SK-N-SH treated with all-trans-retinoic acid at 6 μM for 48 hours (cell line): ENCODE measurements around the gene IL22RA2.
A peak's percentile ranks its signal among the peaks of the same experiment; 100 is the strongest.

Source experiments
- ATAC-seq: fragments of 200-7000 bp; cut with Tn5 transposase; 3 replicates; pipeline ENCODE4 v1.9.1; 2020; ENCODE audit warnings: mild to moderate bottlenecking, moderate library complexity
- BACH2 ChIP-seq: fragments of 250-450 bp; sonication (Bioruptor Pico); IDR thresholded peaks from 2 replicates; pipeline ENCODE4 v1.9.0; 2021; ENCODE audit warnings: mild to moderate bottlenecking, borderline replicate concordance
- CSDC2 ChIP-seq: fragments of 250-450 bp; sonication (Bioruptor Pico); IDR thresholded peaks from 2 replicates; pipeline ENCODE4 v1.5.0; 2020; ENCODE audit warnings: mild to moderate bottlenecking, moderate library complexity
- ESRRG ChIP-seq: fragments of 250-450 bp; sonication (Bioruptor Pico); IDR thresholded peaks from 2 replicates; pipeline ENCODE4 v1.6.1; 2021; ENCODE audit warnings: mild to moderate bottlenecking
- GLIS3 ChIP-seq: fragments of 250-450 bp; sonication (Bioruptor Pico); IDR thresholded peaks from 2 replicates; pipeline ENCODE4 v1.5.0; 2020; ENCODE audit warnings: mild to moderate bottlenecking, moderate library complexity
- ISL1 ChIP-seq: fragments of 250-450 bp; sonication (Bioruptor Pico); IDR thresholded peaks from 2 replicates; pipeline ENCODE4 v2.1.2; 2022; ENCODE audit warnings: mild to moderate bottlenecking, moderate library complexity
- PPARA ChIP-seq: fragments of 250-450 bp; sonication (Bioruptor Pico); IDR thresholded peaks from 2 replicates; pipeline ENCODE4 v1.5.0; 2020; ENCODE audit warnings: mild to moderate bottlenecking, borderline replicate concordance
- SNAI2 ChIP-seq: fragments of 250-450 bp; sonication (Bioruptor Pico); IDR thresholded peaks from 2 replicates; pipeline ENCODE4 v1.5.0; 2020; ENCODE audit warnings: mild to moderate bottlenecking, moderate library complexity
- TOX ChIP-seq: fragments of 250-450 bp; sonication (Bioruptor Pico); IDR thresholded peaks from 2 replicates; pipeline ENCODE4 v1.8.0; 2021; ENCODE audit warnings: mild to moderate bottlenecking, moderate library complexity, borderline replicate concordance
- ZC3H10 ChIP-seq: fragments of 250-450 bp; sonication (Bioruptor Pico); IDR thresholded peaks from 2 replicates; pipeline ENCODE4 v1.5.1; 2021; ENCODE audit warnings: mild to moderate bottlenecking, moderate library complexity
- ZFP3 ChIP-seq: fragments of 250-450 bp; sonication (Bioruptor Pico); IDR thresholded peaks from 2 replicates; pipeline ENCODE4 v1.5.0; 2020; ENCODE audit warnings: mild to moderate bottlenecking, moderate library complexity
- ZFP30 ChIP-seq: fragments of 450-650 bp; formaldehyde crosslinking; IDR thresholded peaks from 2 replicates; pipeline ENCODE4 v1.5.0; 2022; ENCODE audit warnings: mild to moderate bottlenecking, moderate library complexity
- ZNF565 ChIP-seq: fragments of 450-650 bp; formaldehyde crosslinking; conservative IDR thresholded peaks from 2 replicates; pipeline ENCODE4 v1.5.0; 2020; ENCODE audit warnings: low read depth, mild to moderate bottlenecking, moderate library complexity
- ZNF70 ChIP-seq: fragments of 450-650 bp; formaldehyde crosslinking; IDR thresholded peaks from 2 replicates; pipeline ENCODE4 v1.5.0; 2020; ENCODE audit warnings: mild to moderate bottlenecking, moderate library complexity
- ZNF8 ChIP-seq: fragments of 450-650 bp; formaldehyde crosslinking; IDR thresholded peaks from 2 replicates; pipeline ENCODE4 v1.5.0; 2020; ENCODE audit warnings: mild to moderate bottlenecking, moderate library complexity
- TF ChIP-seq, protein P1 (sequence below): fragments of 250-450 bp; sonication (Bioruptor Pico); IDR thresholded peaks from 2 replicates; pipeline ENCODE4 v1.5.0; 2020; ENCODE audit warnings: mild to moderate bottlenecking, moderate library complexity
- TF ChIP-seq, protein P2 (sequence below): fragments of 250-450 bp; sonication (Bioruptor Pico); IDR thresholded peaks from 2 replicates; pipeline ENCODE4 v1.8.0; 2020; ENCODE audit warnings: mild to moderate bottlenecking, moderate library complexity, borderline replicate concordance
- TF ChIP-seq, protein P3 (sequence below): fragments of 250-450 bp; sonication (Bioruptor Pico); IDR thresholded peaks from 2 replicates; pipeline ENCODE4 v1.5.1; 2021; ENCODE audit warnings: mild to moderate bottlenecking, moderate library complexity
- TF ChIP-seq, protein P4 (sequence below): fragments of 250-450 bp; sonication (Bioruptor Pico); IDR thresholded peaks from 2 replicates; pipeline ENCODE4 v1.8.0; 2021; ENCODE audit warnings: low read depth, mild to moderate bottlenecking, moderate library complexity, borderline replicate concordance

The IL22RA2 gene

DNA sequence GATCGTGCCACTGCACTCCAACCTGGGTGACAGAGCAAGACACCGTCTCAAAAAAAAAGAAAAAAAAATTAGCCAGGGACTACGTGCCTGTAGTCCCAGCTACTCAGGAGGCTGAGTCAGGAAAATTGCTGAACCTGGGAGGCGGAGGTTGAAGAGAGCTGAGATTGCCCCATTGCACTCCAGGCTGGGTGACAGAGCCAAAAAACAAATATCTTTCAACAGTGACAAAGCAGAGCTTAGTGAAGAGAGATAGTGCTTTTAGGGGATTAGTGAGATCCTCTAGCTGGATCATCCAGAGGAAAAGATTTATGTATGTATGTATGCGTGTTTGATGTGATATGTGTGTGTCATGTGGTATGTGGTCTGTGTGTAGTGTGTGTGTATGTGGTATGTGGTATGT, 56.6 kb downstream of the IL22RA2 start:
- ATAC-seq: no peak
- TF ChIP-seq, protein P1, sequence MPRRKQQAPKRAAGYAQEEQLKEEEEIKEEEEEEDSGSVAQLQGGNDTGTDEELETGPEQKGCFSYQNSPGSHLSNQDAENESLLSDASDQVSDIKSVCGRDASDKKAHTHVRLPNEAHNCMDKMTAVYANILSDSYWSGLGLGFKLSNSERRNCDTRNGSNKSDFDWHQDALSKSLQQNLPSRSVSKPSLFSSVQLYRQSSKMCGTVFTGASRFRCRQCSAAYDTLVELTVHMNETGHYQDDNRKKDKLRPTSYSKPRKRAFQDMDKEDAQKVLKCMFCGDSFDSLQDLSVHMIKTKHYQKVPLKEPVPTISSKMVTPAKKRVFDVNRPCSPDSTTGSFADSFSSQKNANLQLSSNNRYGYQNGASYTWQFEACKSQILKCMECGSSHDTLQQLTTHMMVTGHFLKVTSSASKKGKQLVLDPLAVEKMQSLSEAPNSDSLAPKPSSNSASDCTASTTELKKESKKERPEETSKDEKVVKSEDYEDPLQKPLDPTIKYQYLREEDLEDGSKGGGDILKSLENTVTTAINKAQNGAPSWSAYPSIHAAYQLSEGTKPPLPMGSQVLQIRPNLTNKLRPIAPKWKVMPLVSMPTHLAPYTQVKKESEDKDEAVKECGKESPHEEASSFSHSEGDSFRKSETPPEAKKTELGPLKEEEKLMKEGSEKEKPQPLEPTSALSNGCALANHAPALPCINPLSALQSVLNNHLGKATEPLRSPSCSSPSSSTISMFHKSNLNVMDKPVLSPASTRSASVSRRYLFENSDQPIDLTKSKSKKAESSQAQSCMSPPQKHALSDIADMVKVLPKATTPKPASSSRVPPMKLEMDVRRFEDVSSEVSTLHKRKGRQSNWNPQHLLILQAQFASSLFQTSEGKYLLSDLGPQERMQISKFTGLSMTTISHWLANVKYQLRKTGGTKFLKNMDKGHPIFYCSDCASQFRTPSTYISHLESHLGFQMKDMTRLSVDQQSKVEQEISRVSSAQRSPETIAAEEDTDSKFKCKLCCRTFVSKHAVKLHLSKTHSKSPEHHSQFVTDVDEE (CRISPR knock-in tag): no peak
- no peak for TF ChIP-seq BACH2 (CRISPR knock-in tag)
- TF ChIP-seq CSDC2: no peak
- TF ChIP-seq ZNF70 (CRISPR knock-in tag): no peak
- TF ChIP-seq SNAI2 (CRISPR knock-in tag): no peak
- no peak for TF ChIP-seq ISL1 (CRISPR knock-in tag)
- no peak for TF ChIP-seq ESRRG (CRISPR knock-in tag)
- TF ChIP-seq TOX (CRISPR knock-in tag): no peak
- no peak for TF ChIP-seq ZNF565 (CRISPR knock-in tag)
- TF ChIP-seq ZC3H10 (CRISPR knock-in tag): no peak
- TF ChIP-seq, protein P2, sequence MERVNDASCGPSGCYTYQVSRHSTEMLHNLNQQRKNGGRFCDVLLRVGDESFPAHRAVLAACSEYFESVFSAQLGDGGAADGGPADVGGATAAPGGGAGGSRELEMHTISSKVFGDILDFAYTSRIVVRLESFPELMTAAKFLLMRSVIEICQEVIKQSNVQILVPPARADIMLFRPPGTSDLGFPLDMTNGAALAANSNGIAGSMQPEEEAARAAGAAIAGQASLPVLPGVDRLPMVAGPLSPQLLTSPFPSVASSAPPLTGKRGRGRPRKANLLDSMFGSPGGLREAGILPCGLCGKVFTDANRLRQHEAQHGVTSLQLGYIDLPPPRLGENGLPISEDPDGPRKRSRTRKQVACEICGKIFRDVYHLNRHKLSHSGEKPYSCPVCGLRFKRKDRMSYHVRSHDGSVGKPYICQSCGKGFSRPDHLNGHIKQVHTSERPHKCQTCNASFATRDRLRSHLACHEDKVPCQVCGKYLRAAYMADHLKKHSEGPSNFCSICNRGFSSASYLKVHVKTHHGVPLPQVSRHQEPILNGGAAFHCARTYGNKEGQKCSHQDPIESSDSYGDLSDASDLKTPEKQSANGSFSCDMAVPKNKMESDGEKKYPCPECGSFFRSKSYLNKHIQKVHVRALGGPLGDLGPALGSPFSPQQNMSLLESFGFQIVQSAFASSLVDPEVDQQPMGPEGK (CRISPR knock-in tag): no peak
- no peak for TF ChIP-seq ZFP30
- TF ChIP-seq, protein P3, sequence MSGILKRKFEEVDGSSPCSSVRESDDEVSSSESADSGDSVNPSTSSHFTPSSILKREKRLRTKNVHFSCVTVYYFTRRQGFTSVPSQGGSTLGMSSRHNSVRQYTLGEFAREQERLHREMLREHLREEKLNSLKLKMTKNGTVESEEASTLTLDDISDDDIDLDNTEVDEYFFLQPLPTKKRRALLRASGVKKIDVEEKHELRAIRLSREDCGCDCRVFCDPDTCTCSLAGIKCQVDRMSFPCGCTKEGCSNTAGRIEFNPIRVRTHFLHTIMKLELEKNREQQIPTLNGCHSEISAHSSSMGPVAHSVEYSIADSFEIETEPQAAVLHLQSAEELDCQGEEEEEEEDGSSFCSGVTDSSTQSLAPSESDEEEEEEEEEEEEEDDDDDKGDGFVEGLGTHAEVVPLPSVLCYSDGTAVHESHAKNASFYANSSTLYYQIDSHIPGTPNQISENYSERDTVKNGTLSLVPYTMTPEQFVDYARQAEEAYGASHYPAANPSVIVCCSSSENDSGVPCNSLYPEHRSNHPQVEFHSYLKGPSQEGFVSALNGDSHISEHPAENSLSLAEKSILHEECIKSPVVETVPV (CRISPR knock-in tag): no peak
- TF ChIP-seq ZFP3: no peak
- TF ChIP-seq, all 23 proteins: peak for 0

DNA sequence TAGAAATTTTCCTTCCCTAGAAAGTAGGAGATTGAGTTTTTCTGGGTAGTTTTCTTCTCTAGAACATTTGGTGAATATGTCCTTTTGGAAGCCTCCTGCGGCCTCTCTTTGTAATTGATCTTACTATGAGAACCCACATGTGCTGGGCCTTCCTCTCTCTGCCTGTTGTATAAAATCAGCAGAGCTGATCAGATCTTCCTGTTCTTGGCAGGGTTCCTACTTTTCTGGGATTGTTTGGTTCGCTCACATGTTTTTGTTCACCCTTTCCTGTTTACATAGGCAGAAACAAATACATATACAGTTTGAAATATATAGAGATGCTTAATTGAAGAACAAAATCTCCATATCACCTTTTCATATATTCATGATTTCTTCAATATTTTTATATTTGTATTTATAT, 57.8 kb downstream of the IL22RA2 start:
- TF ChIP-seq SNAI2 (CRISPR knock-in tag): no peak
- TF ChIP-seq ZNF8 (CRISPR knock-in tag): no peak
- no peak for TF ChIP-seq ZFP3
- TF ChIP-seq ESRRG (CRISPR knock-in tag): no peak
- TF ChIP-seq ZNF70 (CRISPR knock-in tag): no peak
- no peak for ATAC-seq

DNA sequence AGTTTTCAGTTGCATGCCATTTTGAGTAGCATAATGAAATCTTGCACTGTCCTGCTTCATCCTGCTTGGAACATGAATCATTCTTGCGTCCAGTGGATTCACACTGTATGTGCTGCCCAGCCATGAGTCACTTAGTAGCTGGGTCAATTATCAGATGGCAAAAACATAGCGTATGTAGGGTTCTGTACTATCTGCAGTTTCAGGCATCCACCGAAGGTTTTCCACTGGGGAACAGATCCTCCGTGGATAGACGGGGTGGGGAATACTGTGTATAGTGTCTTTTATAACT, 61.4 kb downstream of the IL22RA2 start:
- 0 out of 2 replicates have a peak, but pooled peaks have one; percentile 14 for TF ChIP-seq ZFP3
- TF ChIP-seq, protein P4, sequence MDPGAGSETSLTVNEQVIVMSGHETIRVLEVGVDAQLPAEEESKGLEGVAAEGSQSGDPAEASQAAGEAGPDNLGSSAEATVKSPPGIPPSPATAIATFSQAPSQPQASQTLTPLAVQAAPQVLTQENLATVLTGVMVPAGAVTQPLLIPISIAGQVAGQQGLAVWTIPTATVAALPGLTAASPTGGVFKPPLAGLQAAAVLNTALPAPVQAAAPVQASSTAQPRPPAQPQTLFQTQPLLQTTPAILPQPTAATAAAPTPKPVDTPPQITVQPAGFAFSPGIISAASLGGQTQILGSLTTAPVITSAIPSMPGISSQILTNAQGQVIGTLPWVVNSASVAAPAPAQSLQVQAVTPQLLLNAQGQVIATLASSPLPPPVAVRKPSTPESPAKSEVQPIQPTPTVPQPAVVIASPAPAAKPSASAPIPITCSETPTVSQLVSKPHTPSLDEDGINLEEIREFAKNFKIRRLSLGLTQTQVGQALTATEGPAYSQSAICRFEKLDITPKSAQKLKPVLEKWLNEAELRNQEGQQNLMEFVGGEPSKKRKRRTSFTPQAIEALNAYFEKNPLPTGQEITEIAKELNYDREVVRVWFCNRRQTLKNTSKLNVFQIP (CRISPR knock-in tag): no peak
- peak; percentile 88 for ATAC-seq

DNA sequence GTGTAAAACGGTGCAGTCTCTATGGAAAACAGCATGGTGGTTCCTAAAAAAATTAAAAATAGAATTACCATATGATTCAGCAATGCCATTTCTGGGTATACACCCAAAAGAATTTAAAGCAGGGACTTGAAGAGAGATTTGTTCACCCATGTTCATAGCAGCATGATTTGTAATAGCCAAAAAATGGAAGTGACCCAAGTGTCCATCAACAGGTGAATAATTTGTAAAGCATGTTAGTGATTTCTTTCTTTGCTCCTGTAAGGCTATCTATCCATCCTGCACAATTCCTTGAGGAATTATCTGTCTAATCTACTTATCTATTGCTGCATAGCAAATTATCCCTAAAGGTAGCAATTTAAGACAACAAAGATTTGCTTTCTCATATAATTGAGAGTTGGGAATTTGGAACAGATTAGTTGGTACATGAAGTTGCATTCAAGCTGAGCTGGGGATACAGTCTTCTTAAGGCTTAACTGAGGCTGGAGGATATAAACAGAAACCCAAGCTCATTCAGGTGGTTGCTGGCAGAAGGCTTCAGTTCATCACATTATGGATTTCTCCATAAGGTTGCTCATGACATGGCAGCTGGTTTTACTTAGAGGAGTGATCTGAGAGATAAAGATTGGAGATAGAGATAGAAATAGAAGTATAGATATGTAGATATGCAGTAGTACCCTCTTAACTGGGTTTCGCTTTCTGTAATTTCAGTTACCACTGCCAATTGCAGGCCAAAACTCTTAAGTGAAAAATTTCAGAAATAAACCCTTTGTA, 62.0 kb downstream of the IL22RA2 start:
- TF ChIP-seq, protein P3 (CRISPR knock-in tag): no peak
- TF ChIP-seq BACH2 (CRISPR knock-in tag) (no peak), CSDC2 (no peak), SNAI2 (CRISPR knock-in tag) (no peak), PPARA (CRISPR knock-in tag) (no peak), ISL1 (CRISPR knock-in tag) (no peak), TOX (CRISPR knock-in tag) (no peak), GLIS3 (no peak)
- TF ChIP-seq, protein P4 (CRISPR knock-in tag): no peak
- TF ChIP-seq, protein P2 (CRISPR knock-in tag): no peak
- TF ChIP-seq, protein P1 (CRISPR knock-in tag): no peak
- ATAC-seq: peak; percentile 22
